K562 (cell line): ENCODE measurements around the gene HMCES. TPM values are rescaled to one million over a fixed set of nuclear protein-coding genes. Genes with fewer than 3 reads are reported as not detected.

ENCODE experiments used
- CBX5 ChIP-seq: IDR thresholded peaks from 2 replicates; pipeline ENCODE4 v1.6.1; 2014; ENCODE audit warnings: low read depth, borderline replicate concordance
- GABPB2 ChIP-seq: fragments of 250-450 bp; sonication (Bioruptor Pico); conservative IDR thresholded peaks from 2 replicates; pipeline ENCODE4 v1.5.1; 2021; ENCODE audit warnings: mild to moderate bottlenecking
- HDAC8 ChIP-seq: fragments of 450-650 bp; IDR thresholded peaks from 2 replicates; pipeline ENCODE4 v1.6.1; 2016; ENCODE audit warnings: mild to moderate bottlenecking, missing genetic modification characterization, moderate library complexity, missing compliant biosample characterization
- HMG20B ChIP-seq: fragments of 250-450 bp; sonication (Bioruptor Pico); IDR thresholded peaks from 2 replicates; pipeline ENCODE4 v1.5.0; 2021; ENCODE audit warnings: mild to moderate bottlenecking
- ID3 ChIP-seq, 2 experiments: fragments of 250-450 bp in 1 of 2; fragments of 450-650 bp in 1 of 2; sonication (Bioruptor Pico) in 1 of 2; IDR thresholded peaks; 2 replicates each; pipeline versions ENCODE4 v1.6.1 to v1.8.0; 2016 to 2021; ENCODE audit warnings: mild to moderate bottlenecking in 2 of 2, moderate library complexity in 2 of 2, missing compliant biosample characterization in 1 of 2, missing genetic modification characterization in 1 of 2
- NONO ChIP-seq, 2 experiments: fragments of 200-400 bp in 1 of 2; fragments of 450-650 bp in 1 of 2; formaldehyde crosslinking in 1 of 2; IDR thresholded peaks; 2 replicates each; pipeline ENCODE4 v1.6.1; 2017; ENCODE audit warnings: low read depth in 2 of 2, mild to moderate bottlenecking in 2 of 2, moderate library complexity in 2 of 2, low read length in 1 of 2
- RAD51 ChIP-seq: fragments of 450-650 bp; IDR thresholded peaks from 2 replicates; pipeline ENCODE4 v1.7.1; 2016; ENCODE audit warnings: low read depth, mild to moderate bottlenecking, borderline replicate concordance
- RBM25 ChIP-seq: fragments of 200-400 bp; formaldehyde crosslinking; IDR thresholded peaks from 2 replicates; pipeline ENCODE4 v1.6.1; 2018; ENCODE audit warnings: low read length, low read depth, moderate library complexity; ENCODE audit not compliant: severe bottlenecking
- RHOXF2B ChIP-seq: fragments of 250-450 bp; sonication (Bioruptor Pico); conservative IDR thresholded peaks from 2 replicates; pipeline ENCODE4 v1.5.1; 2021
- SOX6 ChIP-seq: fragments of 450-650 bp; IDR thresholded peaks from 2 replicates; pipeline ENCODE4 v1.6.1; 2014; ENCODE audit warnings: mild to moderate bottlenecking
- SPI1 ChIP-seq: IDR thresholded peaks from 2 replicates; pipeline ENCODE4 v1.6.1; 2011; ENCODE audit warnings: low read depth, low read length, control low read depth, borderline replicate concordance
- TCFL5 ChIP-seq: fragments of 250-450 bp; sonication (Bioruptor Pico); conservative IDR thresholded peaks from 2 replicates; pipeline ENCODE4 v1.6.1; 2021; ENCODE audit warnings: mild to moderate bottlenecking, moderate library complexity, matching md5 sums
- ZFP36 ChIP-seq: fragments of 150-350 bp; IDR thresholded peaks from 2 replicates; pipeline ENCODE4 v1.6.1; 2018; ENCODE audit warnings: low read length, low read depth; ENCODE audit not compliant: partially characterized antibody
- ZKSCAN1 ChIP-seq: fragments of 150-350 bp; IDR thresholded peaks from 2 replicates; pipeline ENCODE4 v1.6.1; 2016; ENCODE audit warnings: low read depth, low read length
- ZNF124 ChIP-seq: sonication (generic); formaldehyde crosslinking; IDR thresholded peaks from 2 replicates; pipeline ENCODE4 v1.8.1; 2022; ENCODE audit warnings: missing genetic modification reagents
- ZNF143 ChIP-seq: sonication (generic); formaldehyde crosslinking; IDR thresholded peaks from 2 replicates; pipeline ENCODE4 v1.9.0; 2022; ENCODE audit warnings: mild to moderate bottlenecking, missing genetic modification reagents
- ZNF175 ChIP-seq: fragments of 200-800 bp; sonication (Bioruptor generic); IDR thresholded peaks from 2 replicates; pipeline ENCODE4 v1.6.1; 2016; ENCODE audit warnings: low read depth, mild to moderate bottlenecking, missing genetic modification characterization, missing compliant biosample characterization
- ZNF24 ChIP-seq: fragments of 450-650 bp; IDR thresholded peaks from 2 replicates; pipeline ENCODE4 v1.6.1; 2016
- ZNF77 ChIP-seq: fragments of 250-450 bp; sonication (Bioruptor Pico); IDR thresholded peaks from 2 replicates; pipeline ENCODE4 v1.5.0; 2020
- ZNF780A ChIP-seq: fragments of 250-450 bp; sonication (Bioruptor Pico); IDR thresholded peaks from 2 replicates; pipeline ENCODE4 v1.5.0; 2021; ENCODE audit warnings: mild to moderate bottlenecking
- ZSCAN29 ChIP-seq: fragments of 450-650 bp; IDR thresholded peaks from 2 replicates; pipeline ENCODE4 v1.6.1; 2017
- polyA plus RNA-seq, 8 experiments: library from polyadenylated mRNA; depleted of rRNA in 4 of 8; stranded (reverse) in 5 of 8; unstranded in 3 of 8; fragments of >200 nt; fragmentation: Nextera tagmentation in 2 of 8; fragmentation: Illumina TruSeq in 1 of 8; extraction: Ambion mirVana in 2 of 8; extraction: Trizol in 1 of 8; gene quantifications; 2 replicates each; pipeline versions ENCODE4 v1.2.1 to v1.2.3, GENCODE V29; 2011 to 2014; ENCODE audit warnings: inconsistent platforms in 1 of 8, missing spikeins in 1 of 8
- total RNA-seq, 7 experiments: library from RNA; depleted of rRNA in 6 of 7; stranded (reverse); fragments of >200 nt in 6 of 7; fragmentation: Illumina TruSeq in 2 of 7; extraction: Trizol in 2 of 7; gene quantifications; 2 replicates each; pipeline versions ENCODE4 v1.2.1 to v1.2.3, GENCODE V29; 2011 to 2021; ENCODE audit warnings: low replicate concordance in 1 of 7
- TF ChIP-seq, protein P1 (sequence below): sonication (generic); formaldehyde crosslinking; IDR thresholded peaks from 2 replicates; pipeline ENCODE4 v1.8.0; 2022; ENCODE audit warnings: mild to moderate bottlenecking, missing genetic modification reagents
- TF ChIP-seq, protein P2 (sequence below), 2 experiments: fragments of 450-650 bp; IDR thresholded peaks; 2 replicates each; pipeline ENCODE4 v1.6.1; 2016
- TF ChIP-seq, protein P3 (sequence below): fragments of 450-650 bp; conservative IDR thresholded peaks from 2 replicates; pipeline ENCODE4 v1.6.1; 2016; ENCODE audit warnings: missing genetic modification characterization, low read depth, mild to moderate bottlenecking, missing compliant biosample characterization, moderate library complexity

Gene HMCES
- total and polyA plus RNA-seq, 9 of the 15 experiments (the other 6 are each of a cell fraction or from before 2014, with no cell fraction given), result 18.8 to 45.3 (median 24.8) TPM

DNA sequence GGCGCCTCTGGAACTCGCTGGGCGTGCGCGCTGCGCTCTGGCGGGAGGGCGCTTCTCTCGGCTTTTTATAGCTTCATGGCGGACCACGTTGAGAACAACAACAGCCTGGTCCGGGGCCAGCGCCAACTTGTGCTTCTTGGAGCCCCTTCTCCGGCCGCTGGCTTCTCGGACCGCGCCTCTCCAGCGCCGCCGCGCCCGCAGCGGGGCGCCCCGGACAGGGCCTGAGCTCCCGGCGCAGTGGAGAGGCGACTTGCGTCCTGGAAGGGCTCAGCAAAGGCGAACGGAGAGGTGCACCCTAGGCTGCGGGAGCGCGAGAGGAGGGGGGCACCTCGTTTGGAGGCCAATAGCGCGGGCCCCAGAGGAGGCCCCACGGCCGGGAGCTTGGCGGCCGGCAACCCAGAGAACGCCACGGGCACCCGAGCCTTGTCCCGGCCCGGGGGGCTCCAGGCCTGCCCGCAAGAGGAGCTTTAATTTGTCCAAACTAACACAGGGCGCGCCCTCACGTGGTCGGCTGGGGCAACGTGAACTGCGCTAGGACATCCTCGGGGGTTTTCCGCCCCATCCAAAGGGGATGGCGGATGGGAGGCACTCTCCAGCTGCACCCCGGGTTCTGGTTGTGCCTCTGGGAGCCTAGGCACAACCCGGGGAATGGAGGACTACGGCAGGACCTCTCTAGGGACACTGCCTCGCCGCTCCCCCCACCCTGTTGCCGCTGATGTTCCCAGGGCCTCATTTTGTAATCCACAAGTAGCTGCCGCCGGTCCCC is 37.8 kb downstream of the HMCES start (continued):
- TF ChIP-seq TCFL5 (CRISPR knock-in tag), result no peak
- TF ChIP-seq, protein P1, sequence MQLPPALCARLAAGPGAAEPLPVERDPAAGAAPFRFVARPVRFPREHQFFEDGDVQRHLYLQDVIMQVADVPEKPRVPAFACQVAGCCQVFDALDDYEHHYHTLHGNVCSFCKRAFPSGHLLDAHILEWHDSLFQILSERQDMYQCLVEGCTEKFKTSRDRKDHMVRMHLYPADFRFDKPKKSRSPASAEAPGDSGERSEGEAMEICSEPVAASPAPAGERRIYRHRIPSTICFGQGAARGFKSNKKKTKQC (CRISPR knock-in tag), result no peak
- no peak for TF ChIP-seq ZNF175 (CRISPR knock-in tag)
- TF ChIP-seq RBM25, result no peak
- no peak for TF ChIP-seq SPI1
- no peak for TF ChIP-seq ZNF124 (CRISPR knock-in tag)
- TF ChIP-seq, protein P2, sequence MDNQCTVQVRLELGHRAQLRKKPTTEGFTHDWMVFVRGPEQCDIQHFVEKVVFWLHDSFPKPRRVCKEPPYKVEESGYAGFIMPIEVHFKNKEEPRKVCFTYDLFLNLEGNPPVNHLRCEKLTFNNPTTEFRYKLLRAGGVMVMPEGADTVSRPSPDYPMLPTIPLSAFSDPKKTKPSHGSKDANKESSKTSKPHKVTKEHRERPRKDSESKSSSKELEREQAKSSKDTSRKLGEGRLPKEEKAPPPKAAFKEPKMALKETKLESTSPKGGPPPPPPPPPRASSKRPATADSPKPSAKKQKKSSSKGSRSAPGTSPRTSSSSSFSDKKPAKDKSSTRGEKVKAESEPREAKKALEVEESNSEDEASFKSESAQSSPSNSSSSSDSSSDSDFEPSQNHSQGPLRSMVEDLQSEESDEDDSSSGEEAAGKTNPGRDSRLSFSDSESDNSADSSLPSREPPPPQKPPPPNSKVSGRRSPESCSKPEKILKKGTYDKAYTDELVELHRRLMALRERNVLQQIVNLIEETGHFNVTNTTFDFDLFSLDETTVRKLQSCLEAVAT (IDR thresholded peaks at IDR 0.05), result peak in 1 of 2 experiments; percentile 16; a peak in 1 of 4 replicates
- no peak for TF ChIP-seq ZNF24
- 0 out of 2 replicates have a peak, but pooled peaks have one; percentile 60 for TF ChIP-seq ZKSCAN1
- TF ChIP-seq NONO (IDR thresholded peaks at IDR 0.05; ENCODE audit: low read depth in 2 of 2, low read length in 1 of 2), result no peak; a peak in 2 of 4 replicates
- TF ChIP-seq, protein P3, sequence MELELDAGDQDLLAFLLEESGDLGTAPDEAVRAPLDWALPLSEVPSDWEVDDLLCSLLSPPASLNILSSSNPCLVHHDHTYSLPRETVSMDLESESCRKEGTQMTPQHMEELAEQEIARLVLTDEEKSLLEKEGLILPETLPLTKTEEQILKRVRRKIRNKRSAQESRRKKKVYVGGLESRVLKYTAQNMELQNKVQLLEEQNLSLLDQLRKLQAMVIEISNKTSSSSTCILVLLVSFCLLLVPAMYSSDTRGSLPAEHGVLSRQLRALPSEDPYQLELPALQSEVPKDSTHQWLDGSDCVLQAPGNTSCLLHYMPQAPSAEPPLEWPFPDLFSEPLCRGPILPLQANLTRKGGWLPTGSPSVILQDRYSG (tag), result no peak
- no peak for TF ChIP-seq ZSCAN29
- no peak for TF ChIP-seq ZNF77 (CRISPR knock-in tag)
- 0 out of 2 replicates have a peak, but pooled peaks have one; percentile 15 for TF ChIP-seq RAD51
- TF ChIP-seq HDAC8 (tag), result no peak
- no peak for TF ChIP-seq ZFP36
- no peak for TF ChIP-seq SOX6
- no peak for TF ChIP-seq HMG20B (CRISPR knock-in tag)
- no peak for TF ChIP-seq ZNF780A
- TF ChIP-seq RHOXF2B (CRISPR knock-in tag), result no peak
- TF ChIP-seq ZNF143 (CRISPR knock-in tag), result no peak
- no peak for TF ChIP-seq CBX5
- no peak for TF ChIP-seq GABPB2
- TF ChIP-seq ID3 (CRISPR knock-in tag; IDR thresholded peaks at IDR 0.05), result no peak
- no peak for TF ChIP-seq ID3 (tag; IDR thresholded peaks at IDR 0.05)
